Kidney (tissue), 14 donors: ENCODE results near the gene MAFG. TPM values are rescaled to one million over a fixed set of nuclear protein-coding genes. Genes with fewer than 3 reads are reported as not detected.
"Not testable (repeated sequence)": the region's sequence is repeated elsewhere in the genome, so short reads cannot be mapped to it uniquely, and the experiment has no call there.

ENCODE experiments used
- DNase-seq, 5 donors: peaks; one replicate each; pipeline ENCODE4 v3.0.0-alpha.2; 2013 to 2020
- FAIRE-seq: peaks from 2 replicates; lab custom pipeline; 2012; peaks lifted over from hg19 to GRCh38; lab: Jason Lieb, UNC
- H3K27ac ChIP-seq, 2 donors: one replicate each; pipeline ENCODE4 v1.7.0; 2013; ENCODE audit warnings: low read depth in 2 of 2, low read length in 2 of 2, inconsistent platforms in 1 of 2
- H3K27me3 ChIP-seq: one replicate; pipeline ENCODE4 v1.7.1; 2013; ENCODE audit warnings: low read length, inconsistent platforms; ENCODE audit not compliant: control insufficient read depth, insufficient read depth
- H3K36me3 ChIP-seq, 3 donors: one replicate each; pipeline versions ENCODE4 v1.7.0 to v1.7.1; 2013; ENCODE audit warnings: low read length in 3 of 3, control low read depth in 1 of 3, inconsistent platforms in 1 of 3; ENCODE audit not compliant: insufficient read depth in 3 of 3, control insufficient read depth in 2 of 3
- H3K4me1 ChIP-seq, 3 donors: one replicate each; pipeline versions ENCODE4 v1.7.0 to v1.7.1; 2013; ENCODE audit warnings: low read length in 3 of 3, inconsistent platforms in 1 of 3, low read depth in 1 of 3; ENCODE audit not compliant: control insufficient read depth in 2 of 3, insufficient read depth in 2 of 3
- H3K4me3 ChIP-seq, 3 donors: one replicate each; pipeline versions ENCODE4 v1.7.0 to v1.8.1; 2013; ENCODE audit warnings: low read length in 3 of 3, control low read depth in 1 of 3, inconsistent platforms in 1 of 3
- H3K9ac ChIP-seq, 3 donors: one replicate each; pipeline versions ENCODE4 v1.7.0 to v1.7.1; 2013; ENCODE audit warnings: low read length in 3 of 3, control low read depth in 1 of 3, inconsistent platforms in 1 of 3
- H3K9me3 ChIP-seq, 3 donors: one replicate each; pipeline versions ENCODE4 v1.7.0 to v1.7.1; 2013; ENCODE audit warnings: low read length in 3 of 3, control low read depth in 1 of 3, inconsistent platforms in 1 of 3; ENCODE audit not compliant: control insufficient read depth in 2 of 3, insufficient read depth in 1 of 3
- intact Hi-C: fragments of 100-400 bp; cut with DNase I; formaldehyde crosslinking; loops from one replicate; pipeline ENCODE4 v1.11.1; 2022
- polyA plus RNA-seq: library from polyadenylated mRNA; stranded (reverse); fragments of 350-450 nt; fragmentation: Illumina TruSeq; extraction: RNeasy Lipid Tissue Mini Kit (QIAGEN cat#74804); gene quantifications from one replicate; pipeline ENCODE4 v1.2.3, GENCODE V29; 2014; ENCODE audit warnings: low read depth, low replicate concordance; ENCODE audit not compliant: insufficient read depth
- total RNA-seq: library from RNA; stranded (reverse); fragmentation: NEBNext Ultra II Directional; extraction: Animal tissue kit (Norgen Biotek cat#: 25700); gene quantifications from one replicate; pipeline ENCODE4 v1.2.1, GENCODE V29; 2021
- TF ChIP-seq, protein P1 (sequence below): IDR thresholded peaks from 3 replicates; pipeline ENCODE4 v1.5.1; 2012; ENCODE audit warnings: mild to moderate bottlenecking, moderate library complexity, borderline replicate concordance; ENCODE audit not compliant: insufficient read depth; ENCODE audit errors: extremely low read depth
- donor health status: control.
- donor health status: control.
- donor health status: control.
- donor health status: control.
- donor health status: control.
- donor health status: DM: yes; HTN: yes; CAD: no.
- donor health status: Normal renal cell carcinoma (clear cell type).

The MAFG gene
- total and polyA plus RNA-seq, 2 donors from 2014 or later, result 8.3 to 18.2 TPM

DNA sequence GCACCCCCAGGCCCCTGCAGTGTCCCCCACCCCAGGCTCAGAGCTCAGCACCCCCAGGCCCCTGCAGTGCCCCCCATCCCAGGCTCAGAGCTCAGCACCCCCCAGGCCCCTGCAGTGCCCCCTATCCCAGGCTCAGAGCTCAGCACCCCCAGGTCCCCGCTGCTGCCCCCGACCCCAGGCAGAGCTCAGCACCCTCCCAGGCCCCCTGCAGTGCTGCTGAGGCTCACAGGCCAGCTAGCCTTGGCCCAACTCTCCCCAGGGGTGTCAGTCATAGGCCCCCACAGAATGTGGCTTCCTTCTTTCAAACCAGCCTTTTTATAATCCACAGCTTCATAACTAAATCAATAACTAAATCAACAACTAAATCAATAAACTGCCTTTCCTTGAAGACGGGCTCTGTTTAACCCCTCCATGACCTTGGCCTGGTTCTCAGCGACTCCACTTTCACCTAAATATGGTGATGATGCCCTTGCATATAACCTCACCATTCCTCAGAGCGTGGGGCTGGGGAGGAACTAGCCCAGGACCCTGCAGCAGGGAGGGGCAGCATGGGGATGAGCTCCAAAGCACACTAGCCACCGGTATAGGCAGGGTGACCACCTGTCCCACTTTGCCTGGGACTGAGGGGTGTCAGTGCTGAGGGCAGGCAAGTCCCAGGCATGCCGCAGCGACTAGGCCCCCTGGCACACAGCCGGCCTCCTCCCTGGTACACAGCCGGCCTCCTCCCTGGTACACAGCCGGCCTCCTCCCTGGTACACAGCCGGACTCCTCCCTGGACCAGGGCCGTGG lies 28.4 kb upstream of the MAFG start:
- DNase-seq (no peak), FAIRE-seq (no peak)
- peaks cover 10% of the 10 kb centered on the region for H3K27me3 ChIP-seq
- H3K4me1 ChIP-seq, result peaks cover 0 to 3% (median 0%) of the 10 kb centered on the region in 3 donors
- no peak overlapping the region for H3K4me3 ChIP-seq
- TF ChIP-seq, protein P1, sequence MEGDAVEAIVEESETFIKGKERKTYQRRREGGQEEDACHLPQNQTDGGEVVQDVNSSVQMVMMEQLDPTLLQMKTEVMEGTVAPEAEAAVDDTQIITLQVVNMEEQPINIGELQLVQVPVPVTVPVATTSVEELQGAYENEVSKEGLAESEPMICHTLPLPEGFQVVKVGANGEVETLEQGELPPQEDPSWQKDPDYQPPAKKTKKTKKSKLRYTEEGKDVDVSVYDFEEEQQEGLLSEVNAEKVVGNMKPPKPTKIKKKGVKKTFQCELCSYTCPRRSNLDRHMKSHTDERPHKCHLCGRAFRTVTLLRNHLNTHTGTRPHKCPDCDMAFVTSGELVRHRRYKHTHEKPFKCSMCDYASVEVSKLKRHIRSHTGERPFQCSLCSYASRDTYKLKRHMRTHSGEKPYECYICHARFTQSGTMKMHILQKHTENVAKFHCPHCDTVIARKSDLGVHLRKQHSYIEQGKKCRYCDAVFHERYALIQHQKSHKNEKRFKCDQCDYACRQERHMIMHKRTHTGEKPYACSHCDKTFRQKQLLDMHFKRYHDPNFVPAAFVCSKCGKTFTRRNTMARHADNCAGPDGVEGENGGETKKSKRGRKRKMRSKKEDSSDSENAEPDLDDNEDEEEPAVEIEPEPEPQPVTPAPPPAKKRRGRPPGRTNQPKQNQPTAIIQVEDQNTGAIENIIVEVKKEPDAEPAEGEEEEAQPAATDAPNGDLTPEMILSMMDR, result no peak
- H3K9me3 ChIP-seq, result no peaks in the 10 kb centered on the region
- intact Hi-C loops, result no loop called here
- no peaks in the 10 kb centered on the region for H3K36me3 ChIP-seq
- H3K27ac ChIP-seq, result no peak overlapping the region
- H3K9ac ChIP-seq, result no peak overlapping the region

DNA sequence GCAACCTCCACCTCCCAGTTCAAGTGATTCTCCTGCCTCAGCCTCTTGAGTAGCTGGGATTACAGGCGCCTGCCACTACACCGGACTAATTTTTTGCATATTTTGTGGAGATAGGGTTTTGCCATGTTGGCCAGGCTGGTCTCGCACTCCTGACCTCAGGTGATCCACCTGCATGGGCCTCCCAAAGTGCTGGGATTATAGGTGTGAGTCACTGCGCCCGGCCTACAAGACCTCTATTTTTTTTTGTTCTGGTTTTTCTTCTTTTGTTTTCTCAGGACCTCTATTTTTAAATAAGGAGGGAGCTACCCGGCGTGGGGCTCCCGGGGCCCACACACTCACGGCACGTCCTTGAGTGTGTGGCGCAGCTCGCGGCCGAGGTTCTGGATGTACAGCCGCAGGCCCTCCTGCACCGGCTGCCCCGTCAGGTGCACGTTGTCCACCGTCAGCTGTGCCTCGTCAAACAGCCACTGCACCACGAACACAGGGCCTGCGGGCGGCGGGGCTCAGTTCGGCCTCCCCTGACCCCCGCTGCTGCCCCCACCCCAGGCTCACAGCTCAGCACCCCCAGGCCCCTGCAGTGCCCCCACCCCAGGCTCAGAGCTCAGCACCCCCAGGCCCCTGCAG lies 27.6 kb upstream of the MAFG start:
- FAIRE-seq, result no peak
- no peak for DNase-seq
- H3K9ac ChIP-seq, result no peak overlapping the region
- H3K27ac ChIP-seq, result no peak overlapping the region
- TF ChIP-seq, protein P1, result no peak
- intact Hi-C loops, result no loop called here
- peaks cover 10% of the 10 kb centered on the region for H3K27me3 ChIP-seq
- H3K4me1 ChIP-seq, result no peaks in the 10 kb centered on the region
- no peaks in the 10 kb centered on the region for H3K9me3 ChIP-seq
- H3K36me3 ChIP-seq, result no peaks in the 10 kb centered on the region
- no peak overlapping the region for H3K4me3 ChIP-seq

DNA sequence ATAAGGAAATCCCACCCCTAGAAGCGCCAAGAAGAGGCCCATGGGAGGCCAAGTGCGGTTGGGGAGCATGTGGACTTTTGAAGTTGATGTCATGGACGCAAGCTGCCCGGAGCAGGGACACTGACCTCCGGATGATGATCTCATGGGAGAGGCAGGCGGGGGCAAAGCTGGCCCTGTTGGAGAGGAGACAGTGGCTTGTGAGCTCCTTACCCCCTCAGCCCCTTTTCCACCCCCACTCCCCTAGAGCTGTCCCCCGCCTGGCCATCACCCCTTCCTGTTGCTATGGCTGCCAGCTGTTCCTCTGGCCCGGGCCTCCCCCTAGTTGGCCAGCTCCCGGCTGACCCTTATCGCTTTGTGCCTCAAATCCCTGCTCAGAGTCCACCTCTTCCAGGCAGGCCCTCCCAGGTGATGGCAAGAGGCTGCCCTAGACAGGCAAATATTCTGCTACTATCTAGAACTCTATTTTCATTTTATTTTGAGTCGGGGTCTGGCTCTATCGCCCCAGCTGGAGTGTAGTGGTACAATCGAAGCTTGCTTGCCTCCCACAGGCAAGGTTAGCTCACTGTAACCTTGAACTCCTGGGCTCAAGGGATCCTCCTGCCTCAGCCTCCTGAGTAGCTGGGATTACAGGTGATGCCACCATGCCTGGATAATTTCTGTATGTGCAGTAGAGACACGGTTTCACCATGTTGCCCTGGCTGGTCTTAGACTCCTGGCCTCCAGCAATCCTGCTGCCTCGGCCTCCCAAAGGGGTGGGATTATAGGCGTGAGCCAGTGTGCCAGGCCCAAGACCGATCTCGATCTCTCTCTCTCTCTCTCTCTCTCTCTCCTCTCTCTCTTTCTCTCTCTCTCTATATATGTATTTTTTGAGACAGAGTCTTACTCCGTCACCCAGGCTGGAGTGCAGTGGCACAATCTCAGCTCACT lies 26.9 kb upstream of the MAFG start:
- TF ChIP-seq, protein P1, result no peak
- H3K4me1 ChIP-seq, result no peaks in the 10 kb centered on the region
- no peak for FAIRE-seq
- H3K36me3 ChIP-seq, result no peaks in the 10 kb centered on the region
- no peak overlapping the region for H3K4me3 ChIP-seq
- DNase-seq, result no peak
- intact Hi-C loops, result no loop called here
- no peak overlapping the region for H3K9ac ChIP-seq
- H3K27ac ChIP-seq, result no peak overlapping the region
- H3K9me3 ChIP-seq, result no peaks in the 10 kb centered on the region
- peaks cover 10% of the 10 kb centered on the region for H3K27me3 ChIP-seq

DNA sequence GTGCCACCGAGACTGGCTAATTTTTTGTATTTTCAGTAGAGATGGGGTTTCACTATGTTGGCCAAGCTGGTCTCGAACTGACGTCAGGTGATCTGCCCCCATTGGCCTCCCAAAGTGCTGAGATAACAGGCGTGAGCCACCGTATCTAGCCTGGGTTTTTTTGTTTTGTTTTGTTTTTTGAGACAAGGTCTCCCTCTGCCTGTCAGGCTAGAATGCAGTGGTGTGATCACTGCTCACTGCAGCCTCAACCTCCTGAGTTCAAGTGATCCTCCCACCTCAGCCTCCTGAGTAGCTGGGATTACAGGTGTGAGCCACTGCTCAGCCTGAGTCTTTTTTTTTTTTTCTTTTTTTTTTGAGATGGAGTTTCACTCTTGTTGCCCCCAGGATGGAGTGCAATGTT lies 25.9 kb upstream of the MAFG start:
- intact Hi-C loops, H3K27me3 ChIP-seq, H3K4me3 ChIP-seq, H3K9ac ChIP-seq, DNase-seq, H3K27ac ChIP-seq, H3K4me1 ChIP-seq, FAIRE-seq, H3K9me3 ChIP-seq, H3K36me3 ChIP-seq: not testable (repeated sequence)
